GM21619 (cell line): ENCODE measurements around the gene UVSSA.

Source experiments
- ATAC-seq: cut with Tn5 transposase; IDR thresholded peaks from one replicate; pipeline ENCODE4 v1.9.1; 2021; ENCODE audit not compliant: unreplicated experiment

Gene UVSSA

GRCh38 chr4:1346781-1347409, at the start of gene UVSSA:
TSS of gene UVSSA (plus strand) at chr4:1347208. CDS start at chr4:1348092, 884 bp downstream.
- ATAC-seq: peak; percentile 90

- no peak for ATAC-seq
These were observed 49.3 kb upstream of the UVSSA start for GRCh38 chr4:1297456-1298325.

- no peak for ATAC-seq
These were observed 48.5 kb upstream of the UVSSA start for GRCh38 chr4:1298461-1298860.

- no peak for ATAC-seq
These were observed 47.6 kb upstream of the UVSSA start for GRCh38 chr4:1299301-1299860.

GRCh38 chr4:1300466-1301455, 46.2 kb upstream of the UVSSA start:
- ATAC-seq: no peak

GRCh38 chr4:1302159-1302558, 44.8 kb upstream of the UVSSA start:
- ATAC-seq: no peak

- no peak for ATAC-seq
These were observed 41.7 kb upstream of the UVSSA start for GRCh38 chr4:1305261-1305711.

GRCh38 chr4:1305781-1306455, 41.1 kb upstream of the UVSSA start:
- ATAC-seq: no peak

- ATAC-seq: no peak
These were observed 38.9 kb upstream of the UVSSA start for GRCh38 chr4:1307951-1308735.

- peak; percentile 92 for ATAC-seq
These were observed 37.6 kb upstream of the UVSSA start for GRCh38 chr4:1309261-1310010.

GRCh38 chr4:1310031-1310795, 36.8 kb upstream of the UVSSA start:
- ATAC-seq: no peak

- no peak for ATAC-seq
These were observed 36.0 kb upstream of the UVSSA start for GRCh38 chr4:1310796-1311631.

- ATAC-seq: no peak
These were observed 34.0 kb upstream of the UVSSA start for GRCh38 chr4:1312821-1313640.

- no peak for ATAC-seq
These were observed 31.7 kb upstream of the UVSSA start for GRCh38 chr4:1315306-1315705.

GRCh38 chr4:1315836-1316536, 31.0 kb upstream of the UVSSA start:
- ATAC-seq: no peak
